Measurements from ENCODE around the gene PSMG3.

The PSMG3 gene

DNA sequence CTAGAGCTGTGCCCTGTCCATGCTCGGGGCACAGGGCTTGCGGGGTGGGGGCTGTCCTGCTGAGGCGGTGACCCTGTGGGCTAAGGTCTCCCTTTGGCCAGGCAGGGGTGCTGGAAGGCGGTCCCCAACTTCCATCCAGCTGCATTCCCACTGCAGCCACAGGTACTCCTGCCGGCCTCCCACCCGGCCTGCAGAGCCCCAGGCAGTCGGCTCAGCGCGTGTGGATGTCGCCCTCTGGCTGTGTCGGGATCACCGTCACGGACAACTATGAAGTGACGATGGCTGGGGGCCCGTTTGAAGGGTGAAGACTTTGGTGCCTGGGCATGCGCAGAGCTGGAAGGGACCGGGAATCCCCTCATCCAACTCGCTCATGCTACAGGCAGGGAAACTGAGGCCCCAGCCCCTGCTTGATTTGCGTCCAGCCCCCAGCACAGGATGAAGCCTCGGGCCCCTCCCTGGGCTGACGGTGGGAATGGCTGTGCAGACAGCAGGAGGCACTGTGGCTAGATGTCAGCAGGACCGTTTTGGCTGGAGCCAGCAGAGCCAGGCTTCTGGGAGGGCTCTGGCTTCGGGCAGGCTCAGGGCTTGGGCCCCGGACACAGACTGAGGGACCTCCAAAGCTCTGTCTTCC lies 11.5 kb downstream of the PSMG3 start:
- no peak for DNase-seq (ENCODE audit: low spot score)

DNA sequence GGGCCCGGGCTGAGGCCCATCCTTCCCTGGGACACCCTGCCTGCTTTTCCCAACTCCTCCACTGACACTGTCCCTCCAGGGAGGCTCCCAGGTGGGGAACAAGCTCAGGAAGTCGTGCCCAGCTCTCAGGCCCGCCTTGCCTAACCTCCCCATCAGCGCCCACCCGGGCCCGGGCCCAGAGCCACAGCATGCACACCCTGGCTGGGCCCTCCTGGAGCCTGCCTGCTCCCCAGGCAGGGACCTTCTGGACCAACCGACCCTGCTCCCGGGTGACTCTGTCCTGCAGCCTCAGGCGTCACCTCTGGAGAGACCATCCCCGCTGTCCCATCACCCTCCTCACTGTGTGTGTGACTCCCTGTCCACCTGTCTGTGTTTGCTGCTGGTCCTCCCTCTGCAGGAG lies 12.1 kb downstream of the PSMG3 start:
- no peak for DNase-seq (ENCODE audit: low spot score)

DNA sequence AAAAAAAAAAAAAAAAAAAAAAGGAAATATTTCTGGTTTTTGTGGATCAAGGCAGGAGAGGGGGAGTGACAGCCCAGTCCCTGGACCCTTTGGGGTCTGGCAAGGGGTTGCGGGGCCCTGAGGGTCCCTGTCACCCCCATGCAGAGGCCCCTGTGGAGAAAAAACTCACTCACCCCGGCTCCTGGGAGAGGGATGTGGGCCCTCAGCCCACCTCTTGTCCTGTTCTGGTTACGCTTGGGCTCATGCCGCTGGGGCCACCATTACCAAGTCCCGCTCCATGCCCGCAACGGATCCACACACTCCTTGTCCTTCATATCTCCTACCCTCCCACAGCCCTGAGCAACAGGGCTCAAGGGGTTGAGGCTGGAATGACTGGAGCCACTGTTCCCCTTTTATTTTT lies 12.8 kb downstream of the PSMG3 start:
- no peak for DNase-seq (ENCODE audit: low spot score)

DNA sequence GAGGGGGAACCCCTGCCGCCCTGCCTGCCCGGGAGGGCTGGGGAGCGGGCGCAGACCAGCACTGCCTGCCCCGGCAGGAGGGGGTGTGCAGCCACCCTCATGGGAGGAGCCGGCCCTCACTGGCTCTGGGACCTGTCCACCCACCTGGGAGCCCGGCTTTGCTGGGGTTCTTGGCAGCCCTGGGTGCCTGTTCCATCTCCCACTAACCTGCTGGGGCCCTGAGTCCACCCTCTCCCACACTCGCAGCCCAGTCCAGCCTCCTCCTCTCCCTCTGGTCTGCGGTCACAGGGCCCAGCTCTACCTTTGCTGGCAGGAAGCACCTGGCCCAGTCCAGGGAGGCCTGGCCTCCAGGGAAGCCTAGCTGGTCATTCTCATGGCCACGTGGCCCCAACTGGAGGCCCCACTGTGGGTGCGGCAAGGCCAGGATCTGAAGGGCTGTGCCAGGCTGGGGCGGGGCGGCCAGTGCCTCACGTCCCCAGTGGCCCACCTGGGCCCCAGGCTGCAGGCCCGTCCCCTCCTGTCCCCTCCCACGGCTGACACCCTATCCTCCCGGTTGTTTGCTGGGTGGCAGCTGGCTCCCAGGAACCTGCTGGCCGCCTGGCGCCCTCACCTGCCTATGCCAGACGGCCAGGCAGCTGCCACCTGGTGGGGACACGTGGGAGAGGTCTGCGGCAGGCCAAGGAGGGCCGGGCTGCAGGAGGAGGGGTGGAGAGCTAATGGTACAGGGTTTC lies 13.9 kb downstream of the PSMG3 start, which contains the start of gene TMEM184A:
TMEM184A (minus strand) TSS at position 393 of the 731 bp plus-strand sequence. CDS start 721 bp downstream, outside the sequence.
- peak; percentile 89 for DNase-seq (ENCODE audit: low spot score)

DNA sequence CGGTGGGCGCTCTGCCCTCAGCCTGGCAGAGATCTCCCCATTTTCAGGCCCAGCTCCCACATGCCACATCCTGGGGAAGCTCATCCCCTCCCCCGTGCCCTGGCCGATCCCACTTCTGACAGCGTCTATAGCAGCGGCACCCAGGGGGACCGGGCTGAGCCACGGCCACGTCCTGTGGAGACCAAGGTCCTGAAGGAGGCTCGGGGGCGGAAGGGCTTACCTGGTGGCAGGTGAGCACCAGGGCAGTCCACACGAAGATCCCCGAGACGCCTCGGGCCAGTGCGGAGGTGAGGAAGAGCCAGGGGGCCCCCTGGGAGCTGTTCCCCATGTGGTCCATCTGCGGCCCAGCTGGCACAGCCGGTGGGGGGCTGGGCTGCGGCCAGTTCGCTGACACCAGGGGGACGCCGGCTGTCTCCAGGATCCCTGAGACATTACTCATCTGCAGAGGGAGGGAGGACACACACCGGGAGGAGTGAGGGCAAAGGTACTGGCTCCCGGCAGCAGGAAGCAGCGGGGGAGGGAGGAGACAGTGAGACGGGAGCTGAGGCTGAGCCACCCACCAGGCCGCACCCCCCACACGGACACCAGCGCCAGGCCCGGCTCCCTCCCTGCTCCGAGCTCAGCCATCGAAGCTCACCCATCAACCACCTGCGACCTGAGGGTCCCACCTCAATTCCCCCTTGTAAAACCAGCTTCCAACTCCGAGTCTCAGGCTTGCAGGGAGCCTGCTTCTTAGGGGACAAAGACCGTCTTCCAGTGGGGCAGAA lies 14.6 kb downstream of the PSMG3 start:
- DNase-seq (ENCODE audit: low spot score) = no peak

DNA sequence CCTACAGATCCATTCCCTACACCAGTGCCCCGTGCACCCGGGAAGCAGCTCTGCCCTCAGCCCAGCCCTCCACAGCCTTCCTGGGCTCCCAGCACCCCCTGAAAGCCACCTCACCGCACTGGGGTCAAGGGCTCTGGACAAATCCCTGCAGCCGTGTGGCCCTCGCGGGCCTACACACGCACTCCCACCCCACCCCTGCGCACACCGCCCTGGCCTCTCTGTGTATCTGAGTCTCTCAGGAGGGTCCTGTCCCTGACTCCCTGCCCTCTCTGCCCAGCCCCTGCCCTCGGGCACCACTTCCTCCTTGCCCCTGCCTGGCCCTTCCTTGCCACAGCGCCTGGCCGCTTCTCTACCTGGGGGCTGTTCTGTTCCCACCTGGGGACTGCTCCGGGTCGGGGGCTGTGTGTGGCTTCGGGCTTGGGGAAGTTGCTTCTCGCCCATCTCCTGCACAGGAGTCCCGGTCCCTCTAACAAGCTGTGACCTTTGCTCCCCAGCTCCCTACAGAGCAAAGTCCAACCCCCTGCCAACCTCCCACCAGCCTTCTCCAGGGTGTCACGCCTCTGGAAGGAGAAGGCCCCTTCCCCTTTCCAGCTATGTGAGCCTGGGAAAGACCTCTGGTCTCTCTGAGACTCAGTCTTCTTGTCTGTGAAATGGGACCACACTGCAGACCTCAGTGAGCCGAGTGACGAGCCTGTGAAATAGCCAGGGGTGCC lies 15.3 kb downstream of the PSMG3 start:
- DNase-seq (ENCODE audit: low spot score) = no peak

DNA sequence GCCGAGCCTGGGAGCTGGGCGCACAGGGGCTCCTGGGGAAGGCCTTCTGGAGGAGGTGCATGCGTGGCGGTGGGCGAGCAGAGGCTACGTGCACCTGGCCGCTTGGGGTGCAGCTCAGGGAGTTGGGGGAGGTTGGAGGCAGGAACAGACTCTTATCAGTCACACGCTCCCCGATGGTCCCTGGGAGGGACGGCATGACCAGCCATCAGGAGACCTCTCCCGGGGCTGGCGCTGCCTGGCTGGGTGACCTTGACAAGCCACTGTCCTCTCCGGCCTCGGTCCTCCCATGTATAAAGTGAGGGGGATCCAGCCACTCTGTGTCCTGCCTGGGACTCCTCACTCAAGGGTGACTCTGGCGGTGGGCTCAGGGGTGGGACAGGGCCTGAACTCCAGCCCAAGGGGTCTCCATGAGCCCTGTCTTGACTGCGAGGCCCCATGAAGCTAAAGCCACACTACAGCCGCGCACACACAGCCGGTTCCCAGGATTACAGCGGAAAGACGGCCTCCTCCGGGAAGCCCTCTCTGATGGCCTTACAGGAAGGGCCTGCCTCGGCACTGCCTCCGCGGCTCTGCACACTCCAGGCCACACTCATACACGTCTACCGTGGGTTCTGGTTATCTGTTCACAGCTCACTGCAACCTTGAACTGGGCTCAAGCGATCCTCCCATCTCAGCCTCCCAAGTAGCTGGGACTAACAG lies 16.2 kb downstream of the PSMG3 start:
- DNase-seq (ENCODE audit: low spot score) = no peak

DNA sequence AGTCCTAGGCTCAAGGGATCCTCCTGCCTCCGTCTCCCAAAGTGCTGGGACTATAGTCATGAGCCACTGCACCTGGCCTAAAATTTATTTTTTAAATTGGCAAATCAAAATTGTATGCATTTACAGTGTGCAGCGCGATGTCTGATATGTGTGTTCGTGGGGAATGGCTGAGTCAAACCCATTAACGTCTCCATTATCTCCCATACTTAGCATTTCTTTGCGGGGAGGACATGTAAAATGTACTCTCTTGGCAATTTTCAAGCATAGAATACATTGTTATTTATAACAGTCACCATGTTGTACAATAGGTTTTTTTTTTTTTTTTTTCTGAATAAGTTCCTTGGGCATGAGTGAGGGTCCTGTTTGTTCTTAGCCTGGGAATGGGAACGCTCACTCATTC lies 17.6 kb downstream of the PSMG3 start:
- no peak for DNase-seq (ENCODE audit: low spot score)

DNA sequence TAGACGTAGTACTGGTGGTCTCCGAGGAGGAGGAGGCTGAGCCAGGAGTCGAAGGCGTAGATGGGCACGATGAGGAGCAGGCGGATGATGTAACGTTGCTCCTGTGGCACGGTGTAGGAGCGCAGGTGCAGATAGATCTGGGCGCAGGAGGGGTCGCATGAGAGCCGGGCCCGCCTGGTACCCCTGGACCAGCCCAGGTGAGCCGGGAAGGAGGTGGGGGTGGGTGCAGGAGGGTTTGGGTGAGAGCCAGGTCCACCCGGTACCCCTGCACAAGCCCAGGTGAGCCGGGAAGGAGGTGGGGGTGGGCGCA lies 19.0 kb downstream of the PSMG3 start:
- DNase-seq (ENCODE audit: low spot score) = no peak

DNA sequence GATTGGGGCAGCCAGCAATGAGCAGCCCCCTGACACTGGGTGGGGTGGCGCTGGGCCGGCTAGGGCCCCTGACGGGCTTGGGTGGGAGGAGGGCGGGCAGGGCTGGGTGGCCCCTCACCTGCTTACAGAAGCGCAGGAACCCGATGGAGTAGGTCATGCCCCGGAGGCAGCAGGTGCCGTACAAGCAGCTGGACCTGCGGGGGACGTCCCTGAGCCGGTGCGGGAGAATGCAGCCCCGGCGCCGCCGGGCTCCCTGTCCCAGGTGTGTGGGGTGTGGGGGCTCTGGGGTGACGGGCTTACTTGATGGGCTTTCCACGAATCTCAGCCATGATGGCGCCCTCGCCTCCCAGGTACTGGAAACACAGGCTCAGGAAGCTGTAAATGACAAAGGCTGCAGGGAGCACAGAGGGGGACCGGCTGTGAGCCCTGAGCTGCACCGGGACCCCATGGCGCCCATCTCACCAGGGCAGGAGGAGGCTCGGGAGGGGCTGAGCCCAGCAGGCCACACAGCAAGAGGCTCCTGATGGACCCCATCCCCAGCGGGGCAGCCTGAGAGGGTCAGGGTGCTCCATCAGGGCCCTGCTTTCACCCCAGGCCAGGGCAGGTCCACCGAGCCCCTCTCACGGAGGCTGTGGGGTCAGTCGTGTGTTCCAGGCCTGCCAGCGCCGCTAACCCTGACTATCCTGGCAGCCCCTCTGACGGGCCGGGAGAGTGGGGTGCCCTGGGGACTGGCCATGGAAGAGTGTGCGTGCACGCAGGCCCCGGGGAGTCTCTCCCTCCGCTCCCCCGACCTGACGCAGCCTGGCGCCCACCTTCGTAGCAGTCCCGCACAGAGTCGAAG lies 19.6 kb downstream of the PSMG3 start:
- no peak for DNase-seq (ENCODE audit: low spot score)

DNA sequence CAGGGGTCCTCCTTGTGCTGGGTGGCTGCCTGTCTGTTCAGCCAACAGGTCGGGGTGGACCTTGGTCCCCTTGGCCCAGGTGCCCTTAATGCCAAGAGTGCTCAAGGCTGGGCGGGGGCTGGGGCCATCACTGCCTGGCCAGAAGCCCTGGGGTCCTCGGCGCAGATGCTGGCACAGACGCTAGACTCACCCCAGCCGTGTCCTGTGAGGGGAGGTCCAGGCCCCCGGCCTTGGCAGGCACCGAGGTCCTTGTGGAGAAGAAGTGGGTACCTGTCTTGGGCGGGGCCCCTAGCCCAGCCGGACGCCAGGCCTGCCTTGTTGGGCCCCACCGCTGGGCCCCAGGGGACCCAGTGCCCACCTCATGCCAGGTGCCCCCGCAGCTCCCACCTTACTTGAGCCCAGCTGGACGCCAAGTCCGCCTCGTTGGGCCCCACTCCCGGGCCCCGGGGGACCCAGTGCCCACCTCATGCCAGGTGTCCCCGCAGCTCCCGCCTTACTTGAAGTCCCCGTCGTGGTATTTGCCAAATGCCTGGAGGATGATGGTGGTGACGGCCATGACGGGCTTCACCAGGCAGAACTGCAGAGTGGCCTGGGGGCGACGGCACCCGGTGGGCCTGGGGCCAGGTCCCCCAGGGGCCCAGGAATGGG lies 20.4 kb downstream of the PSMG3 start:
- DNase-seq (ENCODE audit: low spot score) = no peak

DNA sequence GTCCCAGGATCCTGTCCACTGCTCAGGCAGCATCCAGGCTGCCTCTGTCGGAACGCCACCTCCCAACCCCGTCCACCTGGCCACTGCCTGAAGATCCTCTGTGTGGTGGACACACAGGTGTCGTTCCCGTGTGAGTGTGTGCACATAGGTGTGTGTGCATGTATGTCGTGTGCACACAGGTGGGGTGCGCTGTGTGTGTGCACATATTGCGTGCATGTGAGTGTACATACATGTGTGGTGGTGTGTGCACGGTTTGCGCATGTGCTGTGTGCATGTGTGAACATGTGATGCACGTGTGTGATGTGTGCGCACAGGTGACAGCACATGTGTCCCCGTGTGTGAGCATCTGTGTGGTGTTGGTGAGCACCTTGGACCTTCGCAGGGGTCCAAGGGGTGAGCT lies 20.9 kb downstream of the PSMG3 start:
- DNase-seq (ENCODE audit: low spot score) = no peak

DNA sequence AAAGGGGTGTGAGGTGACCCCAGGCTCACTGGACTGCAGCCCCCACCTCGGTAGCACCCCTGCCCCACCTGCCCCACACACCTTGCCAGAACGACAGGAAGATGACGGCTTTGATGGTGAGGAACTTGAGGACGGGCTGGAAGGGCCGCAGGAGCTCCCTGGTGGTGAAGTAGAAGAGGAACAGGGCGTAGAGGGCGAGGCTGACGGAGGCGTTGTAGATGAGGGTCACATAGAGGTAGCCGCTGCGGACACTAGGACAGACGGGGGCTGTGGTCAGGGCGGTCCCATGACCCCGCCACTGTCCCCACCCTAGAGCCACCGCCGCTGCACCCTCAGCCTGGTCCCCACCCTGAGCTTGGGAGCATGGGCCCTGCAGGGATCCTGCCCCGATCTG lies 21.4 kb downstream of the PSMG3 start:
- no peak for DNase-seq (ENCODE audit: low spot score)

DNA sequence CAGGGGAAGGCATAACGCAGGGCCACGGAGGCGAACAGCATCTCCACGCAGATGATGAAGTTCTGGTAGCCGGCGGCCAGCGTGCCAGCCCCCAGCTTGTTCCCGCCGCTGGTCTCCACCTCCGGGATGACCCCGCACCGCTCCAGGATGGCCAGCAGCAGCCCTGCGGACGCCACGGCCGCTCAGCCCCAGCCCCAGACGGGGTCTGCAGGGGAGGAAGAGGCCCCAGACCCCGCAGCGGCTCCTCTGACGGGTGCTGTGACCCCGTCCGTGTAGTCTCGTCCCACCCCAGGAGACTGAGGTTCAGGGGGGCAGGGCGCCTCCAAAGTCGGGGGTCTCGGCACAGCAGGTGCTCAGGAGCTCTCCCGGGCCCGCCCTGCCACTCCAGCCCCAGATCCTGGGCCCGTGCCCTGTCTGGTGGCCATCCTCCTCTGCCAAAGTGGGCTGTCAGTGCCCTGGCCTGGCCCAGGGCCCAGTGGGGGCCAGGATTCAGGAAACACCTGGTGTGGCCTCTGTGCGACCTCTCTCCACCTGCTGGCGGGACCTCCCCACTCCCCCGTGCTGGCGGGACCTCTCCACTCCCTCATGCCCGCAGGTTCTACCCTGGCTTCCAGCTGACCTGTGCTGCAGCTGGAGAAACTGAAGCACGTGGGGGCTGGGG lies 21.9 kb downstream of the PSMG3 start:
- no peak for DNase-seq (ENCODE audit: low spot score)

DNA sequence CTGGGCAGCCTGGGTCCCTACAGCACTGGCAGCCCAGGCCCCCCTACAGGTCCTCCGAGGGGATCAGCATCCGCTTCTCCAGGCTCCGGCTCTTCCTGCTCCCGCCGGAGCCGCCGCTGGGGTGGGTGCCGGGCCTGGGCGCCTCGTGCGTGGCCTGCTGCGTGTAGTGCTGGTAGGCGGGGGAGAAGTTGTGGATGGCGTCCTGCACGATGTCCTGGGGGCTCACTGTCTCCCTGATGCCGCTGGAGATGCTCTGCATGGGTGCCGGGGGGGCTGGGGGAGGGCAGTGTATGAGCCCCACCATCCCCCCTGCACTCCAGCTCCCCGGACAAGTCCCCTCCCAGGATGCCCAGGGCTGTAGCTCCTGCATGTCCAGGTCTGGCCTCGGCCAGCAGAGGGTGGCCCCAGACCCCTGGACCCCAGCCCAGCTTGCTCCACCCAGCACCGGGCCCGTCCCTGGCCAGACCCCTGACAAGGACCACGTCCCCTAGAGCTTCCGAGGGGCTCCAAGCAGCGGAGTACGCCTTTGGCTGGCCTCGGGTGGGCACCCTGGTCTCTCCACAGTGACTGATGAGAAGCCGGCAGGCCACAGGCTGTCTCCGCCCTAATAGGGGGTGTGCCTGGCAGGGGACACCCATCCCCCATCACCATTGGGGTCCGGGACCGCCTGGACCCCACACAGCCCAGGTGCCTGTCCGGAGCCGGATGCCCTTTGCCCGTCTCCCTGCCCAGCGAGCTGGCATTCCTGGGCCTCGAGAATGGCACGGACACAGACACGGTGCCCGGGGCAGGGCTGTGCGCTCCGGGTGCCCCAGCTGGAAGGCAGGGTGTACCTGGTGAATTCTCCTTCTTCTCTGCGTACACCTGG lies 22.7 kb downstream of the PSMG3 start:
- DNase-seq (ENCODE audit: low spot score) = no peak

DNA sequence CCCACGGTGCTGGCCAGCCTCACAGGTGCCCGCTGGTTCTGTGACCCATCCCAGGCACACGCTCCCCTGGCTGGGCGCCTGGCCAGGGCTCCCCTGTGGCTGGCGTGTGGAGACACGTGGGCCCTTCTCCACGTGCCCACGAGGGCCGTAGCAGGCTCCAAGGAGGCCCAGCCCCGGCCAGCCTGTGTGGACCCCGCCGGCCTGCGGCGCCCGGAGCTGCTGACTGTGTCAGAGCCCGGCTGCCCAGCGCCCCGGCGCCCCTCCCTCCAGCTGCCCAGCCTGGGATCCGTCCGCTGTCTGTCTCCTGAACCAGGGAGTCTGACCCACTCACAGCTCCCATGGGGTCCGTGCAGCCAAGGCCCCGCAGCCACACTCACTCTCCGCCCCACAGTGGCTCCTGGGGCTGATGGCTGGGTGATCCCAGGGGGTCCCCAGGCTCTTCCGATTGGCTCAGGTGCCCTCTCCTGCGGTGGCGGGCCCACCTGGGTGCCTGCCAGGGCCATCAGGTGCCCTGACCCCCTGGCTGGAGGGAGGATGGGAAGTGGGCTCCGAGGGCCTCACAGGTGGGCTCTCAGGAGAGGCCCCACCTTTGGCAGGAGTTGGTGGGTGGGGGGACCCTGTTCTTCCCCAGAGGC lies 23.4 kb downstream of the PSMG3 start:
- DNase-seq (ENCODE audit: low spot score) = no peak

DNA sequence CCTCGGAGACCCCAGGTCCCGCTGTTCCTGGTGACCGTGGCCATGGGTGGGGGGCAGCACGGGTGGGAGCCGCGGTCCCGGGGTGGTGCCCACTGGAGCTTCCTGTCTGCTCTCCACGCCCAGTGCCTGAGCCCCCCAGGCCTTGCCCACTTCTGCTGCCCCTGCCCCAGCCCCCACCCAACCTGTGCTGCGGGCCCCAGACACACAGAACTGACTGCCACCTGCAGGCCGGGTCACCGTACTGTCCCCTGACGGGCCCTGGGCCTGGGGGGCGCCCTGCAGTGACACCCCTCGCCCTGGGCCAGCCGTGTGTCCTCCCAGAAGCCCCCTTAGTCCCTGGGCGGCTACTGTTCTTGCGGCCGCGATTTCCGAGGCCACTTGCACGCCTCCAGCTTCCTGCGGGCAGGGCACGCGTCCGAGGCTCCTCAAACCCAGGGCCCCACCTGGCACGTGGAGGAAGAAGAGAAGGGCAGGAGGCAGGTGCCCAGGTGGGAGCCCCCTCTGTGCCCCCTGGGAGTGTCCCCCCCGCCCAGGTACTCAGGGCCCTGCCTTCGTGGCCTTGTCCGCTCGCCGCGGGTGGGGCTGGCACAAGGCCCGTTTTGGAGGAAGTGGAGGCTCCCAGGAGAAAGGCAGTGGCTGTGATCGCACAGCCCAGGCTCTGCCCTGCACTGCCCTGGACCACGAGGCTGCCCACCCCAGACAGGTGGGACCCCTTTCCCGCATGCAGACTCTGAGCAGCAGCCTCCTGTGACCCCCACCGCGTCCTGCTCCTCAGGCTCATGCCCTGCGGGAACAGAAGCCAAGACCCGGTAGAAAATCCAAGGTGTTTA lies 24.2 kb downstream of the PSMG3 start:
- DNase-seq (ENCODE audit: low spot score) = no peak

Measured in D341Med (cell line).